KMS-11 (cell line): Measurements from ENCODE around the gene CMTM7.
A peak's percentile ranks its signal among the peaks of the same experiment; 100 is the strongest.

Source experiments
- H2AFZ ChIP-seq: fragments of 200-600 bp; sonication (generic); 2 replicates; pipeline ENCODE4 v1.6.1; 2016; ENCODE audit warnings: antibody characterized with exemption, mixed run types, low read depth
- H3K27ac ChIP-seq: fragments of 200-600 bp; sonication (generic); 2 replicates; pipeline ENCODE4 v1.6.1; 2016; ENCODE audit warnings: mild to moderate bottlenecking, mixed run types
- H3K27me3 ChIP-seq: fragments of 200-600 bp; sonication (generic); 2 replicates; pipeline ENCODE4 v1.6.1; 2017; ENCODE audit warnings: mild to moderate bottlenecking, low read depth, mixed run types, moderate library complexity; ENCODE audit not compliant: insufficient read depth
- H3K36me3 ChIP-seq: fragments of 200-600 bp; sonication (generic); 2 replicates; pipeline ENCODE4 v1.6.1; 2017; ENCODE audit warnings: mild to moderate bottlenecking, mixed run types; ENCODE audit not compliant: insufficient read depth
- H3K4me1 ChIP-seq: fragments of 200-600 bp; sonication (generic); 2 replicates; pipeline ENCODE4 v1.6.1; 2016; ENCODE audit warnings: mild to moderate bottlenecking, low read depth, mixed run types; ENCODE audit not compliant: poor library complexity, severe bottlenecking
- H3K4me2 ChIP-seq: fragments of 200-600 bp; sonication (generic); 2 replicates; pipeline ENCODE4 v1.7.0; 2016; ENCODE audit warnings: mild to moderate bottlenecking, mixed run types
- H3K4me3 ChIP-seq: fragments of 200-600 bp; sonication (generic); IDR thresholded peaks from 2 replicates; pipeline ENCODE4 v1.6.1; 2017; ENCODE audit warnings: low read depth, low read length, mixed read lengths; ENCODE audit not compliant: insufficient read depth
- H3K79me2 ChIP-seq: fragments of 200-600 bp; sonication (generic); 2 replicates; pipeline ENCODE4 v1.6.1; 2016; ENCODE audit warnings: low read depth, mixed run types; ENCODE audit not compliant: insufficient read depth
- H3K9ac ChIP-seq: fragments of 200-600 bp; sonication (generic); 2 replicates; pipeline ENCODE4 v1.6.1; 2016; ENCODE audit warnings: mild to moderate bottlenecking, mixed run types
- H4K20me1 ChIP-seq: fragments of 200-600 bp; sonication (generic); 2 replicates; pipeline ENCODE4 v1.6.1; 2016; ENCODE audit warnings: mild to moderate bottlenecking, mixed run types; ENCODE audit not compliant: insufficient read depth
- TF ChIP-seq, protein P1 (sequence below): fragments of 200-600 bp; sonication (generic); conservative IDR thresholded peaks from 2 replicates; pipeline ENCODE4 v1.6.1; 2017; ENCODE audit warnings: low read depth, mild to moderate bottlenecking, antibody characterized with exemption, low read length, moderate library complexity, mixed read lengths

The CMTM7 gene

GRCh38 chr3:32372213-32372490 lies 19.5 kb upstream of the CMTM7 start:
- no peaks in the 10 kb centered on the region for H3K79me2 ChIP-seq
- no peak overlapping the region for H3K4me2 ChIP-seq
- no peak overlapping the region for H3K27ac ChIP-seq
- H3K9ac ChIP-seq: no peak overlapping the region
- no peak overlapping the region for H2AFZ ChIP-seq
- peaks cover 38% of the 10 kb centered on the region for H3K4me1 ChIP-seq
- no peaks in the 10 kb centered on the region for H4K20me1 ChIP-seq
- TF ChIP-seq, protein P1, sequence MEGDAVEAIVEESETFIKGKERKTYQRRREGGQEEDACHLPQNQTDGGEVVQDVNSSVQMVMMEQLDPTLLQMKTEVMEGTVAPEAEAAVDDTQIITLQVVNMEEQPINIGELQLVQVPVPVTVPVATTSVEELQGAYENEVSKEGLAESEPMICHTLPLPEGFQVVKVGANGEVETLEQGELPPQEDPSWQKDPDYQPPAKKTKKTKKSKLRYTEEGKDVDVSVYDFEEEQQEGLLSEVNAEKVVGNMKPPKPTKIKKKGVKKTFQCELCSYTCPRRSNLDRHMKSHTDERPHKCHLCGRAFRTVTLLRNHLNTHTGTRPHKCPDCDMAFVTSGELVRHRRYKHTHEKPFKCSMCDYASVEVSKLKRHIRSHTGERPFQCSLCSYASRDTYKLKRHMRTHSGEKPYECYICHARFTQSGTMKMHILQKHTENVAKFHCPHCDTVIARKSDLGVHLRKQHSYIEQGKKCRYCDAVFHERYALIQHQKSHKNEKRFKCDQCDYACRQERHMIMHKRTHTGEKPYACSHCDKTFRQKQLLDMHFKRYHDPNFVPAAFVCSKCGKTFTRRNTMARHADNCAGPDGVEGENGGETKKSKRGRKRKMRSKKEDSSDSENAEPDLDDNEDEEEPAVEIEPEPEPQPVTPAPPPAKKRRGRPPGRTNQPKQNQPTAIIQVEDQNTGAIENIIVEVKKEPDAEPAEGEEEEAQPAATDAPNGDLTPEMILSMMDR: no peak
- no peak overlapping the region for H3K4me3 ChIP-seq
- no peaks in the 10 kb centered on the region for H3K36me3 ChIP-seq
- H3K27me3 ChIP-seq: no peaks in the 10 kb centered on the region

DNA sequence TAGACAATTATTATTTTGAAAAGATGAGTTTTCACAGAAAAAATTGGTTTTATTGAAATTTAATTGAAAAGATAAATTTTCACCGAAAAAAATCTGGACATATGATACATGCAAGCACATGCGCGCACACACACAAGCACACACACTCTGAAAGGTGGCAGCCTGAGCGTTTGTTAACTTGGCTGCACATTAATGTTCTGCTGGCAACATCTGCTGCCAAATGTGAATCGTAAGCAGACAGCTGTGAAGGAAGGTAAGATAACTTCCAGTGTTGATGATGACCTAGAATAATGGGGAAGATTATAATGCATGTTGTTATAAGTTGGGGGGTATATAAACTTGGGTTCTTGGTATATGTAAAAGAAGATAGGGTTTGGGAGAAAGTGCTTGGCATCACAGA lies 18.4 kb upstream of the CMTM7 start:
- Histone ChIP-seq H3K4me2 (no peak overlapping the region), H3K27me3 (no peaks in the 10 kb centered on the region), H3K4me3 (no peak overlapping the region), H3K9ac (no peak overlapping the region), H3K79me2 (no peaks in the 10 kb centered on the region), H2AFZ (no peak overlapping the region), H3K36me3 (no peaks in the 10 kb centered on the region), H3K4me1 (peaks cover 27% of the 10 kb centered on the region), H4K20me1 (no peaks in the 10 kb centered on the region), H3K27ac (no peak overlapping the region)
- TF ChIP-seq, protein P1: no peak

- Histone ChIP-seq H3K4me3 (no peak overlapping the region), H3K36me3 (no peaks in the 10 kb centered on the region), H3K79me2 (no peaks in the 10 kb centered on the region), H2AFZ (no peak overlapping the region), H4K20me1 (no peaks in the 10 kb centered on the region), H3K27me3 (no peaks in the 10 kb centered on the region), H3K27ac (no peak overlapping the region), H3K4me1 (peaks cover 21% of the 10 kb centered on the region), H3K4me2 (no peak overlapping the region), H3K9ac (no peak overlapping the region)
- TF ChIP-seq, protein P1: no peak
These were observed 17.8 kb upstream of the CMTM7 start for GRCh38 chr3:32373844-32374243.

DNA sequence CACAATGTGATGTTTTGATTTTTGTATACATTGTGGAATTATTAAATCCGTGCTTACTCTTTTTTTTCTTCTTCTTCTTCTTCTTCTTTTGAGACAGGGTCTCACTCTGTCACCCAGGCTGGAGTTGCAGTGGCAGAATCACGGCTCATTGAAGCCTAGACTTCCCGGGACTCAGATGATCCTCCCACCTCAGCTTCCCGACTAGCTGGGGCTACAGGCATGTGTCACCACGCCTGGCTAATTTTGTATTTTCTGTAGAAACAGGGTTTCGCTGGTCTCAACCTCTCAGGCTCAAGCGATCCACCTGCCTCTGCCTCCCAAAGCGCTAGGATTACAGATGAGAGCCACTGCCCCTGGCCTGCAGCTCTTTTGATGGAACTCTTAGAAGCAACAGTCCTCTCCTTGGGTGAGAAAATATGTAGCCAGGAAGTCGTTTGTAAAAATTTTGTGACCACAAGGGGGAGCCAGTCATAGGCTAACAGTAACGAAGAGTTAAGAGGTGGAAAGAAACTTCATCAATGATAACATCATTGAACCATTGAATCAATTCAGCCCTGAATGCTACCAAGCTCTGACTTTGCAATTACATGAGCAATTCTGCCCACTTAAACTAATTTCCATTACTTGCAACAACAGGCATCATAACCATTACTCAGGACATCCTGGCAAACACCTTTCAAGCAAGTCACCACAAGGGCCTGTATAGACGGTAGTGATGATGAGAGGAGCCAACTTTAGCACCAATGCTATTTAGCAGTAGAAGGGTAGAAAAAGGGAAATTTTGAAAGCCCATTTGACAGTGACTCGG lies 16.7 kb upstream of the CMTM7 start:
- H3K4me1 ChIP-seq: peaks cover 18% of the 10 kb centered on the region
- TF ChIP-seq, protein P1: peak; percentile 74
- H3K27me3 ChIP-seq: no peaks in the 10 kb centered on the region
- no peak overlapping the region for H3K4me3 ChIP-seq
- no peaks in the 10 kb centered on the region for H3K36me3 ChIP-seq
- no peak overlapping the region for H3K9ac ChIP-seq
- no peak overlapping the region for H2AFZ ChIP-seq
- no peaks in the 10 kb centered on the region for H3K79me2 ChIP-seq
- no peak overlapping the region for H3K4me2 ChIP-seq
- no peak overlapping the region for H3K27ac ChIP-seq
- no peaks in the 10 kb centered on the region for H4K20me1 ChIP-seq
